ENCODE data around the gene ATP7B.
A peak's percentile ranks its signal among the peaks of the same experiment; 100 is the strongest.

The ATP7B gene

DNA sequence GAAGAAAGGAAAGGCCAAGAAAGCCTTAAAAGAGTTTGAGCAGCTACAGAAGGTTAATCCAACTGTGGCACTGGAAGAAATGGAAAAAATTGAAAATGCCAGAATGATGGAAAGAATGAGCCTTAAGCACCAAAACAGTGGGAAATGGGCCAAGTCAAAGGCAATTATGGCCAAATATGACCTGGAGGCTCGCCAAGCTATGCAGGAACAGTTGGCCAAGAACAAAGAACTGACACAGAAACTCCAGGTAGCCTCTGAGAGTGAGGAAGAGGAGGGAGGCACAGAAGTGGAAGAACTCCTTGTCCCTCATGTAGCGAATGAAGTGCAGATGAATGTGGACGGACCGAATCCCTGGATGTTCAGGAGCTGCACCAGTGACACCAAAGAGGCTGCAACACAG lies 18.3 kb upstream of the ATP7B start:
- Histone ChIP-seq H3K36me3 (ENCODE audit: control insufficient read depth in 5 of 5, insufficient read depth in 5 of 5, low read length in 5 of 5) (peaks cover 4 to 30% (median 13%) of the 10 kb centered on the region in 5 donors), H3K27me3 (ENCODE audit: control insufficient read depth in 5 of 5, insufficient read depth in 4 of 5, low read length in 5 of 5) (no peaks in the 10 kb centered on the region), H3K4me1 (ENCODE audit: control insufficient read depth in 5 of 5, insufficient read depth in 5 of 5, low read length in 5 of 5) (peaks cover 0 to 13% (median 6%) of the 10 kb centered on the region in 5 donors), H3K27ac (ENCODE audit: low read depth, low read length) (no peak overlapping the region), H3K4me3 (ENCODE audit: low read depth in 1 of 5, low read length in 5 of 5) (no peak overlapping the region), H3K9ac (ENCODE audit: low read length in 5 of 5) (no peak overlapping the region), H3K9me3 (ENCODE audit: control insufficient read depth in 5 of 5, low read length in 5 of 5) (no peaks in the 10 kb centered on the region)

DNA sequence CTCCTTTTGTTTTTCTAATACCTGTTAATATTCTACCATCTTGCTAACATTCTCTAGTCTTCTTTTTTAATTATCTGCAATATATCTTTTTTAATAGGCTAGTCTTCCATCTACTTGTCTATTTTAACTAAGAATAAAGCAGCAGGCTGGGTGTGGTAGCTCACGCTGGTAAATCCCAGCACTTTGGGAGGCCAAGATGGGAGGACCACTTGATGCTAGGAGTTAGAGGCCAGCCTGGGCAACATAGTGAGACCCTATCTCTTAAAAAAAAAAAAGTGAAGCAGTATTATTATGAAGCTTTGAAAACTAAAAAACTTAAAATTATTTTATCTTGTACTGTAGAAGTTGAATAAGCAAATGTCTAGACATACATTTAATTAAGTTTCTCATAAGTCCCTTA lies 16.6 kb upstream of the ATP7B start:
- Histone ChIP-seq H3K9ac (ENCODE audit: low read length in 5 of 5) (no peak overlapping the region), H3K9me3 (ENCODE audit: control insufficient read depth in 5 of 5, low read length in 5 of 5) (no peaks in the 10 kb centered on the region), H3K4me3 (ENCODE audit: low read depth in 1 of 5, low read length in 5 of 5) (no peak overlapping the region), H3K36me3 (ENCODE audit: control insufficient read depth in 5 of 5, insufficient read depth in 5 of 5, low read length in 5 of 5) (peaks cover 15 to 42% (median 23%) of the 10 kb centered on the region in 5 donors), H3K27ac (ENCODE audit: low read depth, low read length) (no peak overlapping the region), H3K4me1 (ENCODE audit: control insufficient read depth in 5 of 5, insufficient read depth in 5 of 5, low read length in 5 of 5) (peaks cover 0 to 13% (median 6%) of the 10 kb centered on the region in 5 donors), H3K27me3 (ENCODE audit: control insufficient read depth in 5 of 5, insufficient read depth in 4 of 5, low read length in 5 of 5) (no peaks in the 10 kb centered on the region)

DNA sequence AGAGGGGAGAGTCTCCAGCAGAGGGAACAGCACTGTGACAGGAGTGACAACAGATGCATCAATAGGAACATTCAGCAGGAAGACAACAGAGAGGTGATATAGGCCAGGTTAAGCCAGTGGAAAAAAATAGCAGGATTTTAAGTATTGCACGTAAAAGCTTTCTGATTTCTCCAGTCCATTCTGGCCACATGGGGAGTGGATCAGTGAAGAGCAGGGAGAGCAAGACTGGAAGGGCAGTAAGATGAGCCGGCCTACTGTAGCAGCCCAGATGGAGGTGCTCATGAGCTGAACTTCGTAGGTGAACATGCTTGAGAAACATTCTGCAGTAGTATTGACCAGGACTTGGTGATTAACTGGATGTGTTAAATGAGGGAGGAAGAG lies 15.0 kb upstream of the ATP7B start:
- H3K4me1 ChIP-seq (ENCODE audit: control insufficient read depth in 5 of 5, insufficient read depth in 5 of 5, low read length in 5 of 5) = peaks cover 0 to 13% (median 6%) of the 10 kb centered on the region in 5 donors
- H3K36me3 ChIP-seq (ENCODE audit: control insufficient read depth in 5 of 5, insufficient read depth in 5 of 5, low read length in 5 of 5) = peaks cover 22 to 51% (median 30%) of the 10 kb centered on the region in 5 donors
- no peak overlapping the region for H3K27ac ChIP-seq (ENCODE audit: low read depth, low read length)

DNA sequence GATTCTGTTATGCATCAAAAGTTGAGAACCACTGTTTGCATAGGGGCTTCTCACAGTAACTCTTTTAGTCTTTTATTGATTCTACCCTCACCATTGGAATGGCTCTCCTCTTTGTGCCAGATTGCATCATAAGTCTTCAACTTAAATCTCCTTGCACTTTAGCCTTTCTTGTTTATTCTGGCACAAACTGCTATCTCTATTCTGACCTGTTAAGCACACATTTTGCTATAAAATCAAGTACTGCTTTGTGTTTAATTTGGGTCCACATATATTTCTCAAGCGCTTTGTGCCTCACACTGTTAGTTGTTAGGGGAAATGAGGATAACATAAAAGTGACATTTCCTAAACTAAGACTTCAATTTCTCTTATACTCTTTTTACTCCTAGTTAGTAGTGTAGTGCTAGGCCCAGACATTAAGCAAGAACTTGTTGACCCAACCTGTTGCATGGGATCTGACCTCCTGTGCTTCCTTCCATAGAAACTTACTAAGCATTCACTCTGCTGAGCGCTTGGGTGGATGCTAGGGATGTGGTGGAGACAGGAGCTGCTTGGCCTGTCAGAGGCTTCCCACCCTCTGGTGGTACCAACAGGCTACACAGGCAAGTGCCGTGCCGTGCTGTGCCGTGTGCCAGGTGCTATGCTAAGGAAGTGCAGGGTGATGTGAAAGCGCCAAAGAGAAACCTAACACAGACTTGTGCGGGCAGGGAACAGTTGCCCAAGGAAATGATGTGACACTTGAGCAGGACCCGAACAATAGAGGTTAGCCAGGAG lies 14.4 kb upstream of the ATP7B start:
- Histone ChIP-seq H3K4me3 (ENCODE audit: low read depth in 1 of 5, low read length in 5 of 5) (no peak overlapping the region), H3K4me1 (ENCODE audit: control insufficient read depth in 5 of 5, insufficient read depth in 5 of 5, low read length in 5 of 5) (peaks cover 0 to 13% (median 6%) of the 10 kb centered on the region in 5 donors), H3K27me3 (ENCODE audit: control insufficient read depth in 5 of 5, insufficient read depth in 4 of 5, low read length in 5 of 5) (no peaks in the 10 kb centered on the region), H3K36me3 (ENCODE audit: control insufficient read depth in 5 of 5, insufficient read depth in 5 of 5, low read length in 5 of 5) (peaks cover 26 to 57% (median 33%) of the 10 kb centered on the region in 5 donors), H3K27ac (ENCODE audit: low read depth, low read length) (no peak overlapping the region), H3K9ac (ENCODE audit: low read length in 5 of 5) (no peak overlapping the region), H3K9me3 (ENCODE audit: control insufficient read depth in 5 of 5, low read length in 5 of 5) (no peaks in the 10 kb centered on the region)

More for the DNA sequence above, 15.0 kb upstream of the ATP7B start:
- no peak overlapping the region for H3K9ac ChIP-seq (ENCODE audit: low read length in 5 of 5)
- no peaks in the 10 kb centered on the region for H3K9me3 ChIP-seq (ENCODE audit: control insufficient read depth in 5 of 5, low read length in 5 of 5)
- H3K4me3 ChIP-seq (ENCODE audit: low read depth in 1 of 5, low read length in 5 of 5) = no peak overlapping the region
- no peaks in the 10 kb centered on the region for H3K27me3 ChIP-seq (ENCODE audit: control insufficient read depth in 5 of 5, insufficient read depth in 4 of 5, low read length in 5 of 5)

DNA sequence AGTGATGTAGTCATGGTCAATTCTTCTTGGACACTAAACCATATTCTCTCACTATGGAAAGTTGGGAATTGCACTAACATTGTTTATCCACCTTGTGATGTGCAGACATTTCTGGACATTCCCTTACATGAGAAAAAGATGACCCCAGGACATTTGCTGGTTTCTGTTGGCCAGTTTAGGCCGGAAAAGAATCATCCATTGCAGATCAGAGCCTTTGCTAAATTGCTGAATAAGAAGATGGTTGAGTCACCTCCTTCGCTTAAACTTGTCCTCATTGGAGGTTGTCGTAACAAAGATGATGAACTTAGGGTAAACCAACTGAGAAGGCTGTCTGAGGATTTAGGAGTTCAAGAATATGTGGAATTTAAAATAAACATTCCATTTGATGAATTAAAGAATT lies 13.2 kb upstream of the ATP7B start, which contains the start of gene UTP14C:
Gene UTP14C (plus strand): TSS at position 211 of the 400 bp plus-strand sequence. CDS start 4,114 bp downstream, outside the sequence.
- no peaks in the 10 kb centered on the region for H3K9me3 ChIP-seq (ENCODE audit: control insufficient read depth in 5 of 5, low read length in 5 of 5)
- H3K27me3 ChIP-seq (ENCODE audit: control insufficient read depth in 5 of 5, insufficient read depth in 4 of 5, low read length in 5 of 5) = no peaks in the 10 kb centered on the region
- H3K9ac ChIP-seq (ENCODE audit: low read length in 5 of 5) = no peak within 1 kb of the TSS
- peaks cover 36 to 69% (median 44%) of the 10 kb centered on the region in 5 donors for H3K36me3 ChIP-seq (ENCODE audit: control insufficient read depth in 5 of 5, insufficient read depth in 5 of 5, low read length in 5 of 5)
- peaks cover 0 to 13% (median 6%) of the 10 kb centered on the region in 5 donors for H3K4me1 ChIP-seq (ENCODE audit: control insufficient read depth in 5 of 5, insufficient read depth in 5 of 5, low read length in 5 of 5)
- H3K4me3 ChIP-seq (ENCODE audit: low read depth in 1 of 5, low read length in 5 of 5) = no peak within 1 kb of the TSS
- no peak within 1 kb of the TSS for H3K27ac ChIP-seq (ENCODE audit: low read depth, low read length)

DNA sequence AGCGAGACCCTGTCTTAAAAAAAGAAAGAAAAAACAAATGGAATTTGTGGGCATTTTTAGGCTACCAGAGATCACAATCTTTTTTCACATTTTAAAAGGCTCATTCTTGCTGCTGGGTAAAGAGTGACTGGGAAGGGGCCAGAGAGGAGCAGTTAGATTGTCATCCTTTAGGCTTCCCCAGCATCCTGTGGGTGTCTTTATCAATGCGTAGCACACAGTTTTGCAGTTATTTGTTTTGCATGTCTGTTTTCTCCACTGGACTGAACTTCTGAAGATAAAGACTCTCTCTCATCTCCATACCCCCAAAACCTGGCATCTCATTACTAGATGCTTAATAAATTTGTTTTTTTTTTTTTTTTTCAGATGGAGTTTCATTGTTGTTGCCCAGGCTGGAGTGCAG lies 11.1 kb upstream of the ATP7B start:
- Histone ChIP-seq H3K27me3 (ENCODE audit: control insufficient read depth in 5 of 5, insufficient read depth in 4 of 5, low read length in 5 of 5) (no peaks in the 10 kb centered on the region), H3K9ac (ENCODE audit: low read length in 5 of 5) (no peak overlapping the region), H3K9me3 (ENCODE audit: control insufficient read depth in 5 of 5, low read length in 5 of 5) (no peaks in the 10 kb centered on the region), H3K4me1 (ENCODE audit: control insufficient read depth in 5 of 5, insufficient read depth in 5 of 5, low read length in 5 of 5) (peaks cover 0 to 13% (median 6%) of the 10 kb centered on the region in 5 donors), H3K4me3 (ENCODE audit: low read depth in 1 of 5, low read length in 5 of 5) (no peak overlapping the region), H3K27ac (ENCODE audit: low read depth, low read length) (no peak overlapping the region), H3K36me3 (ENCODE audit: control insufficient read depth in 5 of 5, insufficient read depth in 5 of 5, low read length in 5 of 5) (peaks cover 30 to 65% (median 43%) of the 10 kb centered on the region in 5 donors)

DNA sequence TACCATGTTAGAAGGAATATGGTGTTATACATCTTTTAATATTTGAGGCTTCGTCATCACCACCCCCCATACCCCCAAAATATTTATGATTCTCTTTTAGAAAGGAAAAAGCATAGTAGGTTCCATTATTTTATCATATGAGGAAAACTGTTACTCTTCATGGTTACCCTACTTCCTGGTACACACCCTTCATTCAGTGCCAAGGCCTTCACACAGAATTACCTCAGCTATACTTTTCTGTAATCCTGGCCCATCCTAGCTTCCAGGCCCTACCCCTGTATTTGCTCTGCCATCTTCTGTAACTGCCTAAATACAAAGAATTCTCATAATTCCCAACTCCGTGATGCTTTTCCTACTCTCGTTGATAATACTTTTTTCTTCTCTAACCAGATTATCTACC lies 8.9 kb upstream of the ATP7B start:
- Histone ChIP-seq H3K4me3 (ENCODE audit: low read depth in 1 of 5, low read length in 5 of 5) (no peak overlapping the region), H3K36me3 (ENCODE audit: control insufficient read depth in 5 of 5, insufficient read depth in 5 of 5, low read length in 5 of 5) (peaks cover 30 to 56% (median 39%) of the 10 kb centered on the region in 5 donors), H3K4me1 (ENCODE audit: control insufficient read depth in 5 of 5, insufficient read depth in 5 of 5, low read length in 5 of 5) (no peaks in the 10 kb centered on the region), H3K9me3 (ENCODE audit: control insufficient read depth in 5 of 5, low read length in 5 of 5) (no peaks in the 10 kb centered on the region), H3K27me3 (ENCODE audit: control insufficient read depth in 5 of 5, insufficient read depth in 4 of 5, low read length in 5 of 5) (no peaks in the 10 kb centered on the region), H3K27ac (ENCODE audit: low read depth, low read length) (no peak overlapping the region), H3K9ac (ENCODE audit: low read length in 5 of 5) (no peak overlapping the region)

DNA sequence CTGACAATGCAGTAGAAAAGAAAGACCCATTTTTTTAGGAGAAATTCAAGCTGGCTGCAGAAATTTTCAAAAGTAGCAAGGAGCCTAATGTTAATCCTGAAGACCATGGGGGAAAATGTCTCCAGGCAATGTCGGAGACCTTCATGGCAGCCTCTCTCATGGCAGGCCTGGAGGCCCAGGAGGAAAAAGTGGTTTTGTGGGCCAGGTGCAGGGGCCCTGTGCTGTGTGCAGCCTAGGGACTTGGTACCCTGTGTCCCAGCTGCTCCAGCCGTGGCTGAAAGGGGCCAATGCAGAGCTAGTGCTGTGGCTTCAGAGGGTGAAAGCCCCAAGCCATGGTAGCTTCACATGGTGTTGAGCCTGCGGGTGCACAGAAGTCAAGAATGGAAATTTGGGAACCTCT lies 5.0 kb upstream of the ATP7B start:
- H3K27ac ChIP-seq (ENCODE audit: low read depth, low read length) = no peak overlapping the region
- no peaks in the 10 kb centered on the region for H3K9me3 ChIP-seq (ENCODE audit: control insufficient read depth in 5 of 5, low read length in 5 of 5)
- H3K4me1 ChIP-seq (ENCODE audit: control insufficient read depth in 5 of 5, insufficient read depth in 5 of 5, low read length in 5 of 5) = peaks cover 3 to 18% (median 16%) of the 10 kb centered on the region in 5 donors
- no peak overlapping the region for H3K9ac ChIP-seq (ENCODE audit: low read length in 5 of 5)
- peaks cover 0 to 3% (median 0%) of the 10 kb centered on the region in 5 donors for H3K27me3 ChIP-seq (ENCODE audit: control insufficient read depth in 5 of 5, insufficient read depth in 4 of 5, low read length in 5 of 5)
- peaks cover 13 to 31% (median 15%) of the 10 kb centered on the region in 5 donors for H3K36me3 ChIP-seq (ENCODE audit: control insufficient read depth in 5 of 5, insufficient read depth in 5 of 5, low read length in 5 of 5)
- no peak overlapping the region for H3K4me3 ChIP-seq (ENCODE audit: low read depth in 1 of 5, low read length in 5 of 5)

DNA sequence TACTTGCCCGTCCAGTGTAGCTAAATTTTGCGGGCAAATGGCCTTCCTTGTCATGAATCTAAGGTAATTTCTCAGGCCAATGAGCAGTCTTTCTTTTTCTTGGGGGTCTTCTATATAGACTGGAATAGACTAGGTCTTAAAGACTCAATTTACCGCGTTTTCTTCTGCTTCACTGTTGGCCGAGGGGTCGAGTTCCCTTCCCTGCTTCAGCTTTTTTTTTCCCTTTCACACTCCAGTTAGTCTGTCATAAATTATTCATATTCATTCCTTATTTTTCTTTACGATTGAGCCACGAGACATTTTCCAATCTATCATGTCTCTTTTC lies 1.2 kb upstream of the ATP7B start:
- H3K9me3 ChIP-seq (ENCODE audit: control insufficient read depth in 5 of 5, low read length in 5 of 5) = no peaks in the 10 kb centered on the region
- H3K9ac ChIP-seq (ENCODE audit: low read length in 5 of 5) = peak overlapping the region; percentile 79 to 96 (median 93)

More for the DNA sequence above, 1.2 kb upstream of the ATP7B start:
- Histone ChIP-seq H3K4me3 (ENCODE audit: low read depth in 1 of 5, low read length in 5 of 5) (peak overlapping the region; percentile 91 to 100 (median 98)), H3K27ac (ENCODE audit: low read depth, low read length) (peak overlapping the region; percentile 70), H3K4me1 (ENCODE audit: control insufficient read depth in 5 of 5, insufficient read depth in 5 of 5, low read length in 5 of 5) (peaks cover 3 to 26% (median 25%) of the 10 kb centered on the region in 5 donors), H3K27me3 (ENCODE audit: control insufficient read depth in 5 of 5, insufficient read depth in 4 of 5, low read length in 5 of 5) (peaks cover 0 to 3% (median 0%) of the 10 kb centered on the region in 5 donors), H3K36me3 (ENCODE audit: control insufficient read depth in 5 of 5, insufficient read depth in 5 of 5, low read length in 5 of 5) (peaks cover 0 to 5% (median 0%) of the 10 kb centered on the region in 5 donors)

Data from subcutaneous abdominal adipose tissue (tissue), 5 donors.